Caco-2 (cell line): ENCODE data around the gene CUL1. TPM values are rescaled to one million over a fixed set of nuclear protein-coding genes. Genes with fewer than 3 reads are reported as not detected.

Experiments
- BruUV-seq: library from RNA; stranded (reverse); fragments of 400-500 nt; replicated peaks from 2 replicates; lab custom pipeline; 2021; lab: Mats Ljungman, UMichigan
- CTCF ChIA-PET: fragments of 300-600 bp; sonication (Branson Sonifier 250); formaldehyde crosslinking; loops from one replicate; lab custom pipeline; 2022; ENCODE audit warnings: antibody characterized with exemption; lab: Charles Lee
- POLR2A ChIA-PET: fragments of 300-600 bp; sonication (Branson Sonifier 250); formaldehyde crosslinking; loops from one replicate; lab custom pipeline; 2022; ENCODE audit warnings: antibody characterized with exemption; lab: Charles Lee
- DNase-seq, 2 experiments: peaks; one replicate each; pipeline versions ENCODE4 v3.0.0 to v3.0.0-alpha.2; 2020 to 2022
- H3K27me3 ChIP-seq: replicated peaks from 2 replicates; pipeline ENCODE4 v1.6.0; 2011; ENCODE audit warnings: low read length; ENCODE audit not compliant: control insufficient read depth, insufficient read depth
- H3K36me3 ChIP-seq: 2 replicates; pipeline ENCODE4 v1.5.1; 2011; ENCODE audit warnings: low read length; ENCODE audit not compliant: control insufficient read depth, insufficient read depth
- H3K4me1 ChIP-seq: fragments of 250-450 bp; sonication (Bioruptor Pico); 2 replicates; pipeline ENCODE4 v1.5.1; 2020; ENCODE audit warnings: mild to moderate bottlenecking
- H3K4me3 ChIP-seq: 2 replicates; pipeline ENCODE4 v1.5.1; 2011; ENCODE audit warnings: low read depth, mild to moderate bottlenecking, control low read depth, low read length
- H3K9me3 ChIP-seq: fragments of 250-450 bp; sonication (Bioruptor Pico); 2 replicates; pipeline ENCODE4 v1.5.1; 2020; ENCODE audit warnings: mild to moderate bottlenecking, moderate library complexity
- H3K27ac Mint-ChIP-seq: one replicate; pipeline ENCODE4 v1.8.0; 2022; ENCODE audit warnings: mixed read lengths; ENCODE audit not compliant: unreplicated experiment
- H3K27me3 Mint-ChIP-seq: one replicate; pipeline ENCODE4 v1.8.0; 2022; ENCODE audit warnings: mixed read lengths; ENCODE audit not compliant: insufficient read depth, unreplicated experiment
- H3K36me3 Mint-ChIP-seq: one replicate; pipeline ENCODE4 v1.8.0; 2022; ENCODE audit warnings: mild to moderate bottlenecking, mixed read lengths; ENCODE audit not compliant: insufficient read depth, unreplicated experiment
- H3K4me1 Mint-ChIP-seq: one replicate; pipeline ENCODE4 v1.8.0; 2022; ENCODE audit warnings: low read depth, mixed read lengths; ENCODE audit not compliant: unreplicated experiment
- H3K4me3 Mint-ChIP-seq: one replicate; pipeline ENCODE4 v1.8.0; 2022; ENCODE audit warnings: mild to moderate bottlenecking, moderate library complexity, mixed read lengths; ENCODE audit not compliant: unreplicated experiment
- H3K9me3 Mint-ChIP-seq: one replicate; pipeline ENCODE4 v1.8.0; 2022; ENCODE audit warnings: mixed read lengths; ENCODE audit not compliant: unreplicated experiment
- CTCF ChIP-seq, 2 experiments: fragments of 200-600 bp in 1 of 2; IDR thresholded peaks; 1 replicate in 1 of 2; 2 replicates in 1 of 2; pipeline versions ENCODE4 v1.5.1 to v1.8.0; 2011 to 2022; ENCODE audit warnings: antibody characterized with exemption in 1 of 2, control low read depth in 1 of 2, inconsistent platforms in 1 of 2, low read depth in 1 of 2, low read length in 1 of 2, mild to moderate bottlenecking in 1 of 2, moderate library complexity in 1 of 2; ENCODE audit not compliant: insufficient read depth in 1 of 2, severe bottlenecking in 1 of 2, unreplicated experiment in 1 of 2
- intact Hi-C: fragments of 100-400 bp; cut with micrococcal nuclease; formaldehyde crosslinking; loops from one replicate; pipeline ENCODE4 v1.10.0; 2022; ENCODE audit not compliant: unreplicated experiment
- total RNA-seq: library from RNA; stranded (reverse); gene quantifications from 2 replicates; pipeline ENCODE4 v1.2.3, GENCODE V29; 2022

Gene CUL1
- total RNA-seq, 1 experiment from 2014 or later = 71.9 TPM

- no peaks in the 10 kb centered on the region for H3K9me3 Mint-ChIP-seq
- H3K27me3 Mint-ChIP-seq = no peaks in the 10 kb centered on the region
- POLR2A ChIA-PET = no interaction called here
- intact Hi-C loops = no loop called here
- Histone ChIP-seq H3K4me3 (no peak overlapping the region), H3K27me3 (no peaks in the 10 kb centered on the region), H3K9me3 (no peaks in the 10 kb centered on the region), H3K36me3 (no peaks in the 10 kb centered on the region), H3K4me1 (peaks cover 3% of the 10 kb centered on the region; the same call in 1 of the 2 replicates)
- TF ChIP-seq CTCF (IDR thresholded peaks at IDR 0.05; ENCODE audit: insufficient read depth in 1 of 2, low read depth in 1 of 2, low read length in 1 of 2, severe bottlenecking in 1 of 2, unreplicated experiment in 1 of 2) = no peak
- no peak for DNase-seq
- peaks cover 30% of the 10 kb centered on the region for H3K4me1 Mint-ChIP-seq
- peak overlapping the region; percentile 19 for H3K27ac Mint-ChIP-seq
- peaks cover 24% of the 10 kb centered on the region for H3K36me3 Mint-ChIP-seq
- CTCF ChIA-PET = no interaction called here
- no peak overlapping the region for H3K4me3 Mint-ChIP-seq
- BruUV-seq = no TSS peak
These were observed 24.5 kb downstream of the CUL1 start for GRCh38 chr7:148723166-148723559.

- H3K9me3 Mint-ChIP-seq = no peaks in the 10 kb centered on the region
- no peaks in the 10 kb centered on the region for H3K27me3 Mint-ChIP-seq
- H3K36me3 ChIP-seq = no peaks in the 10 kb centered on the region
- no peak overlapping the region for H3K4me3 ChIP-seq
- no peak for DNase-seq
- no peak for TF ChIP-seq CTCF (IDR thresholded peaks at IDR 0.05; ENCODE audit: insufficient read depth in 1 of 2, low read depth in 1 of 2, low read length in 1 of 2, severe bottlenecking in 1 of 2, unreplicated experiment in 1 of 2)
- H3K27ac Mint-ChIP-seq = no peak overlapping the region
- CTCF ChIA-PET = no interaction called here
- H3K4me1 Mint-ChIP-seq = peaks cover 31% of the 10 kb centered on the region
- intact Hi-C loops = no loop called here
- POLR2A ChIA-PET = no interaction called here
- no TSS peak for BruUV-seq
- no peaks in the 10 kb centered on the region for H3K27me3 ChIP-seq
- peaks cover 3% of the 10 kb centered on the region; the same call in 1 of the 2 replicates for H3K4me1 ChIP-seq
- H3K4me3 Mint-ChIP-seq = no peak overlapping the region
- peaks cover 26% of the 10 kb centered on the region for H3K36me3 Mint-ChIP-seq
- H3K9me3 ChIP-seq = no peaks in the 10 kb centered on the region
These were observed 25.1 kb downstream of the CUL1 start for GRCh38 chr7:148723846-148724245.

- TF ChIP-seq CTCF (IDR thresholded peaks at IDR 0.05; ENCODE audit: insufficient read depth in 1 of 2, low read depth in 1 of 2, low read length in 1 of 2, severe bottlenecking in 1 of 2, unreplicated experiment in 1 of 2) = no peak
- H3K4me1 ChIP-seq = 0 out of 2 replicates have a peak, but pooled peaks cover 3% of the 10 kb centered on the region
- CTCF ChIA-PET = no interaction called here
- no TSS peak for BruUV-seq
- Mint-ChIP-seq H3K4me3 (no peak overlapping the region), H3K27ac (no peak overlapping the region), H3K9me3 (no peaks in the 10 kb centered on the region), H3K36me3 (peaks cover 36% of the 10 kb centered on the region), H3K4me1 (peaks cover 21% of the 10 kb centered on the region), H3K27me3 (no peaks in the 10 kb centered on the region)
- no peak for DNase-seq
- intact Hi-C loops = no loop called here
- no peaks in the 10 kb centered on the region for H3K36me3 ChIP-seq
- POLR2A ChIA-PET = no interaction called here
- H3K9me3 ChIP-seq = no peaks in the 10 kb centered on the region
- H3K4me3 ChIP-seq = no peak overlapping the region
- H3K27me3 ChIP-seq = no peaks in the 10 kb centered on the region
These were observed 27.7 kb downstream of the CUL1 start for GRCh38 chr7:148726385-148726784.
